Measurements from ENCODE around the gene NOSIP. TPM values are rescaled to one million over a fixed set of nuclear protein-coding genes. Genes with fewer than 3 reads are reported as not detected.

The NOSIP gene
- total and polyA plus RNA-seq, 10 of the 15 experiments (the other 5 are each of a cell fraction or from before 2014, with no cell fraction given), result 7.2 to 85.5 (median 48.4) TPM

DNA sequence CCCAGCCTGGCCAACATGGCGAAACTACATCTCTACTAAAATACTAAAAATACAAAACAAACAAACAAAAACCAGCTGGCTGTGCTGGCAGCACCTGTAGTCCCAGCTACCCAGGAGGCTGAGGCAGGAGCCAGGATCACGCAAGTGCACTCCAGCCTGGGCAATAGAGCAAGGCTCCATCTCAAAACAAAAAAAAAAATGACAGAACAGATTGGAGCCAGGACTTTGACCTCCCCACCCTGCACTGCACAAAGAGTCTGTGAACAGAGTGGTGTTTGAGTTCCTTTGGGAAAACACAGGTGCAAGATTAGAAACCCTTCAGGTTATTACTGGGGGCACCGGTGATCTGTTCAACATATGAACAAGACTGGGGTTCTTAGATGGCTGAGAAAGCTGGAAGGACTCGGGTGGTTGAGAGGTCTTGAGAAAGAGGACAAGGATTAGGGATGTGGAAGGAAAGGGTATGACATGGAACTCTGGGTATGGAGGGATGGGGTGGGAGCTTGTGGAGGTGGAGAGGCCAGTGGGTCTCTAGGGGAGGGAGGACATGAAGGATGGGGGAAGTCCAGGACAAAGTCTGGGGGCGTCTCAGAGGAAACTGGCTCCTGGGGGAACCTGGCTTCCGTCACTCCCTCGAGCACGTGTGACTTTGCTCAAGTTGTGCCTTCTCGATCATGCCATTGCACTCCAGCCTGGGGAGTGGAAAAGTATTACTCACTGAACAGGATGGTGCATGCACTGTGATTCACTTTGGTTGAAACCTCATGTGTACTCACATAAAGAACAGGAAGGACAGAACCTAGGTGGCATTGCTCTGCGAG, 26.7 kb downstream of the NOSIP start:
- FAIRE-seq (no peak), DNase-seq (ENCODE audit: low read depth, low spot score) (no peak), ATAC-seq (no peak)
- H4K20me1 ChIP-seq (ENCODE audit: control insufficient read depth, insufficient read depth), result no peaks in the 10 kb centered on the region
- SMC1A ChIA-PET (ENCODE audit: uncharacterized antibody, unreplicated experiment), result no interaction called here
- H2AFZ ChIP-seq (ENCODE audit: control insufficient read depth, low read depth, low read length), result no peak overlapping the region
- no peaks in the 10 kb centered on the region for H3K4me1 ChIP-seq (ENCODE audit: control insufficient read depth, insufficient read depth, low read length)
- peaks cover 10 to 19% of the 10 kb centered on the region in 2 experiments for H3K36me3 ChIP-seq (ENCODE audit: control insufficient read depth in 2 of 2, insufficient read depth in 2 of 2, low read length in 1 of 2)
- in situ Hi-C loops (cut with MboI) (no loop called here), intact Hi-C loops (cut with micrococcal nuclease; ENCODE audit: unreplicated experiment) (no loop called here)
- H3K79me2 ChIP-seq (ENCODE audit: control insufficient read depth, insufficient read depth, low read length), result no peaks in the 10 kb centered on the region
- no peak overlapping the region for H3K9ac ChIP-seq (ENCODE audit: control insufficient read depth, insufficient read depth, low read length)
- BruUV-seq (replicated peaks), result no TSS peak
- CTCF ChIA-PET, result interaction anchor here (0.6 to 1.8 kb wide), 2 partner anchors 12 to 16 kb away, joined by 3 to 4 read pairs; no protein-coding TSS in a partner anchor
- H3K27ac ChIP-seq (ENCODE audit: control insufficient read depth, insufficient read depth), result no peak overlapping the region
- H3K27me3 ChIP-seq (replicated peaks in 1 of 2; ENCODE audit: control insufficient read depth in 2 of 2, insufficient read depth in 2 of 2, low read length in 1 of 2), result no peaks in the 10 kb centered on the region
- TF ChIP-seq IKZF1 (conservative IDR thresholded peaks at IDR 0.05) (no peak), SUPT20H (IDR thresholded peaks at IDR 0.05; ENCODE audit: borderline replicate concordance, control insufficient read depth, low read depth, low read length) (no peak), MTA2 (IDR thresholded peaks at IDR 0.05; ENCODE audit: low read depth) (no peak), YY1 (IDR thresholded peaks at IDR 0.05; ENCODE audit: low read depth, low read length) (no peak)
- TF ChIP-seq, protein P1, sequence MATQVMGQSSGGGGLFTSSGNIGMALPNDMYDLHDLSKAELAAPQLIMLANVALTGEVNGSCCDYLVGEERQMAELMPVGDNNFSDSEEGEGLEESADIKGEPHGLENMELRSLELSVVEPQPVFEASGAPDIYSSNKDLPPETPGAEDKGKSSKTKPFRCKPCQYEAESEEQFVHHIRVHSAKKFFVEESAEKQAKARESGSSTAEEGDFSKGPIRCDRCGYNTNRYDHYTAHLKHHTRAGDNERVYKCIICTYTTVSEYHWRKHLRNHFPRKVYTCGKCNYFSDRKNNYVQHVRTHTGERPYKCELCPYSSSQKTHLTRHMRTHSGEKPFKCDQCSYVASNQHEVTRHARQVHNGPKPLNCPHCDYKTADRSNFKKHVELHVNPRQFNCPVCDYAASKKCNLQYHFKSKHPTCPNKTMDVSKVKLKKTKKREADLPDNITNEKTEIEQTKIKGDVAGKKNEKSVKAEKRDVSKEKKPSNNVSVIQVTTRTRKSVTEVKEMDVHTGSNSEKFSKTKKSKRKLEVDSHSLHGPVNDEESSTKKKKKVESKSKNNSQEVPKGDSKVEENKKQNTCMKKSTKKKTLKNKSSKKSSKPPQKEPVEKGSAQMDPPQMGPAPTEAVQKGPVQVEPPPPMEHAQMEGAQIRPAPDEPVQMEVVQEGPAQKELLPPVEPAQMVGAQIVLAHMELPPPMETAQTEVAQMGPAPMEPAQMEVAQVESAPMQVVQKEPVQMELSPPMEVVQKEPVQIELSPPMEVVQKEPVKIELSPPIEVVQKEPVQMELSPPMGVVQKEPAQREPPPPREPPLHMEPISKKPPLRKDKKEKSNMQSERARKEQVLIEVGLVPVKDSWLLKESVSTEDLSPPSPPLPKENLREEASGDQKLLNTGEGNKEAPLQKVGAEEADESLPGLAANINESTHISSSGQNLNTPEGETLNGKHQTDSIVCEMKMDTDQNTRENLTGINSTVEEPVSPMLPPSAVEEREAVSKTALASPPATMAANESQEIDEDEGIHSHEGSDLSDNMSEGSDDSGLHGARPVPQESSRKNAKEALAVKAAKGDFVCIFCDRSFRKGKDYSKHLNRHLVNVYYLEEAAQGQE (IDR thresholded peaks at IDR 0.05; ENCODE audit: low read depth, low read length), result no peak
- TF ChIP-seq, protein P2, sequence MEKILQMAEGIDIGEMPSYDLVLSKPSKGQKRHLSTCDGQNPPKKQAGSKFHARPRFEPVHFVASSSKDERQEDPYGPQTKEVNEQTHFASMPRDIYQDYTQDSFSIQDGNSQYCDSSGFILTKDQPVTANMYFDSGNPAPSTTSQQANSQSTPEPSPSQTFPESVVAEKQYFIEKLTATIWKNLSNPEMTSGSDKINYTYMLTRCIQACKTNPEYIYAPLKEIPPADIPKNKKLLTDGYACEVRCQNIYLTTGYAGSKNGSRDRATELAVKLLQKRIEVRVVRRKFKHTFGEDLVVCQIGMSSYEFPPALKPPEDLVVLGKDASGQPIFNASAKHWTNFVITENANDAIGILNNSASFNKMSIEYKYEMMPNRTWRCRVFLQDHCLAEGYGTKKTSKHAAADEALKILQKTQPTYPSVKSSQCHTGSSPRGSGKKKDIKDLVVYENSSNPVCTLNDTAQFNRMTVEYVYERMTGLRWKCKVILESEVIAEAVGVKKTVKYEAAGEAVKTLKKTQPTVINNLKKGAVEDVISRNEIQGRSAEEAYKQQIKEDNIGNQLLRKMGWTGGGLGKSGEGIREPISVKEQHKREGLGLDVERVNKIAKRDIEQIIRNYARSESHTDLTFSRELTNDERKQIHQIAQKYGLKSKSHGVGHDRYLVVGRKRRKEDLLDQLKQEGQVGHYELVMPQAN (conservative IDR thresholded peaks at IDR 0.05), result no peak
- TF ChIP-seq, protein P3, sequence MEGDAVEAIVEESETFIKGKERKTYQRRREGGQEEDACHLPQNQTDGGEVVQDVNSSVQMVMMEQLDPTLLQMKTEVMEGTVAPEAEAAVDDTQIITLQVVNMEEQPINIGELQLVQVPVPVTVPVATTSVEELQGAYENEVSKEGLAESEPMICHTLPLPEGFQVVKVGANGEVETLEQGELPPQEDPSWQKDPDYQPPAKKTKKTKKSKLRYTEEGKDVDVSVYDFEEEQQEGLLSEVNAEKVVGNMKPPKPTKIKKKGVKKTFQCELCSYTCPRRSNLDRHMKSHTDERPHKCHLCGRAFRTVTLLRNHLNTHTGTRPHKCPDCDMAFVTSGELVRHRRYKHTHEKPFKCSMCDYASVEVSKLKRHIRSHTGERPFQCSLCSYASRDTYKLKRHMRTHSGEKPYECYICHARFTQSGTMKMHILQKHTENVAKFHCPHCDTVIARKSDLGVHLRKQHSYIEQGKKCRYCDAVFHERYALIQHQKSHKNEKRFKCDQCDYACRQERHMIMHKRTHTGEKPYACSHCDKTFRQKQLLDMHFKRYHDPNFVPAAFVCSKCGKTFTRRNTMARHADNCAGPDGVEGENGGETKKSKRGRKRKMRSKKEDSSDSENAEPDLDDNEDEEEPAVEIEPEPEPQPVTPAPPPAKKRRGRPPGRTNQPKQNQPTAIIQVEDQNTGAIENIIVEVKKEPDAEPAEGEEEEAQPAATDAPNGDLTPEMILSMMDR (IDR thresholded peaks at IDR 0.05 in 2 of 3, conservative IDR thresholded peaks at IDR 0.05 in 1 of 3; ENCODE audit: control insufficient read depth in 2 of 3, extremely low read depth in 1 of 3, insufficient read depth in 1 of 3, low read depth in 3 of 3, low read length in 3 of 3), result no peak
- TF ChIP-seq, protein P4, sequence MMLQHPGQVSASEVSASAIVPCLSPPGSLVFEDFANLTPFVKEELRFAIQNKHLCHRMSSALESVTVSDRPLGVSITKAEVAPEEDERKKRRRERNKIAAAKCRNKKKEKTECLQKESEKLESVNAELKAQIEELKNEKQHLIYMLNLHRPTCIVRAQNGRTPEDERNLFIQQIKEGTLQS (IDR thresholded peaks at IDR 0.05; ENCODE audit: borderline replicate concordance, extremely low read depth, low read depth, low read length), result no peak
- no peaks in the 10 kb centered on the region for H3K9me3 ChIP-seq (replicated peaks; ENCODE audit: control insufficient read depth, insufficient read depth, low read length)
- H3K4me2 ChIP-seq (ENCODE audit: control insufficient read depth, insufficient read depth), result no peak overlapping the region
- RAD21 ChIA-PET (ENCODE audit: unreplicated experiment), result no interaction called here
- WGBS (ENCODE audit: insufficient coverage, insufficient replicate concordance, low lambda C conversion rate, missing lambda C conversion rate), result 76% methylated on average over 10 of the region's 10 CpGs
- POLR2A ChIA-PET, result interaction anchor here (0.7 to 1.0 kb wide), 2 partner anchors 18 to 494 kb away, joined by 3 read pairs; no protein-coding TSS in a partner anchor
- no peak overlapping the region for H3K4me3 ChIP-seq

Measured in GM12878 (cell line).